GF-D8 (cell line): Measurements from ENCODE around the gene HSD3B7.

Source experiments
- DNase-seq: peaks from one replicate; lab custom pipeline; 2025; lab: John Stamatoyannopoulos, UW

Gene HSD3B7

GRCh38 chr16:30957456-30958174, 27.4 kb upstream of the HSD3B7 start, which contains the start of gene SETD1A:
Gene SETD1A (plus strand): TSS chr16:30957754. CDS start chr16:30958732, 978 bp downstream.
- DNase-seq: peak; percentile 86

GRCh38 chr16:30958175-30959079, 26.6 kb upstream of the HSD3B7 start:
- DNase-seq: no peak

GRCh38 chr16:30961384-30961783, 23.6 kb upstream of the HSD3B7 start:
- DNase-seq: no peak

- no peak for DNase-seq
Measured at GRCh38 chr16:30963925-30964511, 21.0 kb upstream of the HSD3B7 start.

GRCh38 chr16:30964574-30965226, 20.3 kb upstream of the HSD3B7 start:
- no peak for DNase-seq

- DNase-seq: no peak
Measured at GRCh38 chr16:30965436-30965835, 19.6 kb upstream of the HSD3B7 start.

GRCh38 chr16:30966033-30966619, 18.9 kb upstream of the HSD3B7 start:
- no peak for DNase-seq

- DNase-seq: no peak
Measured at GRCh38 chr16:30967795-30968194, 17.2 kb upstream of the HSD3B7 start.

- DNase-seq: no peak
Measured at GRCh38 chr16:30969246-30969842, 15.7 kb upstream of the HSD3B7 start.

- DNase-seq: no peak
Measured at GRCh38 chr16:30971298-30971697, 13.7 kb upstream of the HSD3B7 start.

GRCh38 chr16:30972872-30973271, 12.1 kb upstream of the HSD3B7 start:
- no peak for DNase-seq

- no peak for DNase-seq
Measured at GRCh38 chr16:30974348-30974747, 10.7 kb upstream of the HSD3B7 start.

- DNase-seq: no peak
Measured at GRCh38 chr16:30976486-30976885, 8.5 kb upstream of the HSD3B7 start.

- DNase-seq: no peak
Measured at GRCh38 chr16:30977502-30977901, 7.5 kb upstream of the HSD3B7 start.

GRCh38 chr16:30979170-30980022, 5.6 kb upstream of the HSD3B7 start:
- DNase-seq: no peak

GRCh38 chr16:30980023-30980371, 5.0 kb upstream of the HSD3B7 start:
- no peak for DNase-seq

GRCh38 chr16:30980434-30980833, 4.6 kb upstream of the HSD3B7 start:
- no peak for DNase-seq

- DNase-seq: no peak
Measured at GRCh38 chr16:30980959-30981358, 4.0 kb upstream of the HSD3B7 start.

GRCh38 chr16:30982548-30983288, 2.3 kb upstream of the HSD3B7 start:
- no peak for DNase-seq
